ENCODE results near the gene PACSIN2. TPM values are rescaled to one million over a fixed set of nuclear protein-coding genes. Genes with fewer than 3 reads are reported as not detected.

Gene PACSIN2
- total and polyA plus RNA-seq, 2 of the 13 experiments (the other 11 are each of a cell fraction or from before 2014, with no cell fraction given) = 54.1 to 68.8 TPM

DNA sequence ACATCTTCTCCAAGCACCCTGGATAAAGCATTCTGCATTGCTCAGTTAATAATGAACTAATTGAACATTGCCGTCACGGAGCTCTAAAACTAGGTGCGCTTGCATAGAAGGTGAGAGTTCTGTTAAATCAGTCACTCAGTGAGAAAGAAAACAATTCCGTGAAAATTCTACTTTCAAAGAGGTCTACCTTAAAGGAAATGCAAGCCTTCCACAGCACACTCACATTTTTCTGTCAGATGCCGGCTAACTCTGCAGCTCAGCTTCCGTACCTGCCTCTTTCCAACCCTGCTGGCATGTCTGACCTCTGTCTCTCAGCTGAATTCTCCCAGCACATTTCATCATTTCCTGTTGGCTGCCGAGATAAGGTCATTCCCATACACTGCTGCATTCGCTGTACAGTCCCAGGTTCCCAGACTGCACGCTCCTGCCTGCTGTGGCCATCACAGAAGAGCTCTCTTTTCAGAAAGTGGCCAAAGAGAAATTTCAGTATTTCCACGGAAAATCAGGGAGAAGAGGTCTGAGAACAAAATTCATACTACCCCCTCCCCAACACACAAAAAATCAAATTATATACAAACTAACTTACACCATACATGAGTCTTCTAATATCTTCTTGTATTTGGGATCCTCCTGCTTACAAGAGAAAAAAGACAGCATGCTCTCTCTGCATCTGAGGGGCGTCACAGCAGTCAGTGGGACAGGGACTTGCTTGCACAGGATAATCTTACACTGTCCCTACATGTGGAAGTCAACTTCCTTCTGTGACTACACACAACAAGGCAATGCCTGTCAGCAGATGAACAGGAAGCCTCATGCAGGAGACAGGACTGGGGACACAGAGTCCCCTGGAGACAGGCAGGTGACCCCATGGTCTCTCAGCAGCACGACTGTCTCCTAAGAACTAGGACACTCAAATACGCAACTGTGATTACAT is 55.1 kb downstream of the PACSIN2 start (continued):
- TF ChIP-seq ETV5 (CRISPR knock-in tag; IDR thresholded peaks at IDR 0.05; ENCODE audit: borderline replicate concordance) (peak; percentile 99), ZNF556 (CRISPR knock-in tag; IDR thresholded peaks at IDR 0.05; ENCODE audit: borderline replicate concordance) (no peak), MED8 (CRISPR knock-in tag; IDR thresholded peaks at IDR 0.05; ENCODE audit: insufficient replicate concordance) (no peak), MXD4 (CRISPR knock-in tag; IDR thresholded peaks at IDR 0.05) (peak; percentile 86), SALL2 (CRISPR knock-in tag; IDR thresholded peaks at IDR 0.05) (peak; percentile 82), BRD4 (CRISPR knock-in tag; IDR thresholded peaks at IDR 0.05) (no peak), SIX4 (CRISPR knock-in tag; IDR thresholded peaks at IDR 0.05) (peak; percentile 40; the same call in 1 of the 2 replicates), ZZZ3 (CRISPR knock-in tag; IDR thresholded peaks at IDR 0.05; ENCODE audit: borderline replicate concordance) (no peak; the same call in 1 of the 2 replicates), ZNF317 (CRISPR knock-in tag; IDR thresholded peaks at IDR 0.05) (no peak), ZMYM3 (CRISPR knock-in tag; IDR thresholded peaks at IDR 0.05) (peak; percentile 81), SOX5 (CRISPR knock-in tag; IDR thresholded peaks at IDR 0.05; ENCODE audit: borderline replicate concordance) (peak; percentile 82; the same call in 1 of the 2 replicates), NFIB (CRISPR knock-in tag; IDR thresholded peaks at IDR 0.05; ENCODE audit: borderline replicate concordance) (no peak), HMGA1 (CRISPR knock-in tag; conservative IDR thresholded peaks at IDR 0.05) (no peak), NR2C2 (CRISPR knock-in tag; IDR thresholded peaks at IDR 0.05; ENCODE audit: borderline replicate concordance) (peak; percentile 90), PHF21A (CRISPR knock-in tag; IDR thresholded peaks at IDR 0.05) (peak; percentile 87)
- TF ChIP-seq, protein P1, sequence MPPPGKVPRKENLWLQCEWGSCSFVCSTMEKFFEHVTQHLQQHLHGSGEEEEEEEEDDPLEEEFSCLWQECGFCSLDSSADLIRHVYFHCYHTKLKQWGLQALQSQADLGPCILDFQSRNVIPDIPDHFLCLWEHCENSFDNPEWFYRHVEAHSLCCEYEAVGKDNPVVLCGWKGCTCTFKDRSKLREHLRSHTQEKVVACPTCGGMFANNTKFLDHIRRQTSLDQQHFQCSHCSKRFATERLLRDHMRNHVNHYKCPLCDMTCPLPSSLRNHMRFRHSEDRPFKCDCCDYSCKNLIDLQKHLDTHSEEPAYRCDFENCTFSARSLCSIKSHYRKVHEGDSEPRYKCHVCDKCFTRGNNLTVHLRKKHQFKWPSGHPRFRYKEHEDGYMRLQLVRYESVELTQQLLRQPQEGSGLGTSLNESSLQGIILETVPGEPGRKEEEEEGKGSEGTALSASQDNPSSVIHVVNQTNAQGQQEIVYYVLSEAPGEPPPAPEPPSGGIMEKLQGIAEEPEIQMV (CRISPR knock-in tag; IDR thresholded peaks at IDR 0.05; ENCODE audit: low read depth) = no peak
- TF ChIP-seq, protein P2, sequence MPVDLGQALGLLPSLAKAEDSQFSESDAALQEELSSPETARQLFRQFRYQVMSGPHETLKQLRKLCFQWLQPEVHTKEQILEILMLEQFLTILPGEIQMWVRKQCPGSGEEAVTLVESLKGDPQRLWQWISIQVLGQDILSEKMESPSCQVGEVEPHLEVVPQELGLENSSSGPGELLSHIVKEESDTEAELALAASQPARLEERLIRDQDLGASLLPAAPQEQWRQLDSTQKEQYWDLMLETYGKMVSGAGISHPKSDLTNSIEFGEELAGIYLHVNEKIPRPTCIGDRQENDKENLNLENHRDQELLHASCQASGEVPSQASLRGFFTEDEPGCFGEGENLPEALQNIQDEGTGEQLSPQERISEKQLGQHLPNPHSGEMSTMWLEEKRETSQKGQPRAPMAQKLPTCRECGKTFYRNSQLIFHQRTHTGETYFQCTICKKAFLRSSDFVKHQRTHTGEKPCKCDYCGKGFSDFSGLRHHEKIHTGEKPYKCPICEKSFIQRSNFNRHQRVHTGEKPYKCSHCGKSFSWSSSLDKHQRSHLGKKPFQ (CRISPR knock-in tag; IDR thresholded peaks at IDR 0.05; ENCODE audit: insufficient replicate concordance) = no peak
- TF ChIP-seq, protein P3, sequence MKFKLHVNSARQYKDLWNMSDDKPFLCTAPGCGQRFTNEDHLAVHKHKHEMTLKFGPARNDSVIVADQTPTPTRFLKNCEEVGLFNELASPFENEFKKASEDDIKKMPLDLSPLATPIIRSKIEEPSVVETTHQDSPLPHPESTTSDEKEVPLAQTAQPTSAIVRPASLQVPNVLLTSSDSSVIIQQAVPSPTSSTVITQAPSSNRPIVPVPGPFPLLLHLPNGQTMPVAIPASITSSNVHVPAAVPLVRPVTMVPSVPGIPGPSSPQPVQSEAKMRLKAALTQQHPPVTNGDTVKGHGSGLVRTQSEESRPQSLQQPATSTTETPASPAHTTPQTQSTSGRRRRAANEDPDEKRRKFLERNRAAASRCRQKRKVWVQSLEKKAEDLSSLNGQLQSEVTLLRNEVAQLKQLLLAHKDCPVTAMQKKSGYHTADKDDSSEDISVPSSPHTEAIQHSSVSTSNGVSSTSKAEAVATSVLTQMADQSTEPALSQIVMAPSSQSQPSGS (CRISPR knock-in tag; IDR thresholded peaks at IDR 0.05) = peak; percentile 92
- TF ChIP-seq, protein P4, sequence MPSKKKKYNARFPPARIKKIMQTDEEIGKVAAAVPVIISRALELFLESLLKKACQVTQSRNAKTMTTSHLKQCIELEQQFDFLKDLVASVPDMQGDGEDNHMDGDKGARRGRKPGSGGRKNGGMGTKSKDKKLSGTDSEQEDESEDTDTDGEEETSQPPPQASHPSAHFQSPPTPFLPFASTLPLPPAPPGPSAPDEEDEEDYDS (CRISPR knock-in tag; IDR thresholded peaks at IDR 0.05) = peak; percentile 78
- TF ChIP-seq, protein P5, sequence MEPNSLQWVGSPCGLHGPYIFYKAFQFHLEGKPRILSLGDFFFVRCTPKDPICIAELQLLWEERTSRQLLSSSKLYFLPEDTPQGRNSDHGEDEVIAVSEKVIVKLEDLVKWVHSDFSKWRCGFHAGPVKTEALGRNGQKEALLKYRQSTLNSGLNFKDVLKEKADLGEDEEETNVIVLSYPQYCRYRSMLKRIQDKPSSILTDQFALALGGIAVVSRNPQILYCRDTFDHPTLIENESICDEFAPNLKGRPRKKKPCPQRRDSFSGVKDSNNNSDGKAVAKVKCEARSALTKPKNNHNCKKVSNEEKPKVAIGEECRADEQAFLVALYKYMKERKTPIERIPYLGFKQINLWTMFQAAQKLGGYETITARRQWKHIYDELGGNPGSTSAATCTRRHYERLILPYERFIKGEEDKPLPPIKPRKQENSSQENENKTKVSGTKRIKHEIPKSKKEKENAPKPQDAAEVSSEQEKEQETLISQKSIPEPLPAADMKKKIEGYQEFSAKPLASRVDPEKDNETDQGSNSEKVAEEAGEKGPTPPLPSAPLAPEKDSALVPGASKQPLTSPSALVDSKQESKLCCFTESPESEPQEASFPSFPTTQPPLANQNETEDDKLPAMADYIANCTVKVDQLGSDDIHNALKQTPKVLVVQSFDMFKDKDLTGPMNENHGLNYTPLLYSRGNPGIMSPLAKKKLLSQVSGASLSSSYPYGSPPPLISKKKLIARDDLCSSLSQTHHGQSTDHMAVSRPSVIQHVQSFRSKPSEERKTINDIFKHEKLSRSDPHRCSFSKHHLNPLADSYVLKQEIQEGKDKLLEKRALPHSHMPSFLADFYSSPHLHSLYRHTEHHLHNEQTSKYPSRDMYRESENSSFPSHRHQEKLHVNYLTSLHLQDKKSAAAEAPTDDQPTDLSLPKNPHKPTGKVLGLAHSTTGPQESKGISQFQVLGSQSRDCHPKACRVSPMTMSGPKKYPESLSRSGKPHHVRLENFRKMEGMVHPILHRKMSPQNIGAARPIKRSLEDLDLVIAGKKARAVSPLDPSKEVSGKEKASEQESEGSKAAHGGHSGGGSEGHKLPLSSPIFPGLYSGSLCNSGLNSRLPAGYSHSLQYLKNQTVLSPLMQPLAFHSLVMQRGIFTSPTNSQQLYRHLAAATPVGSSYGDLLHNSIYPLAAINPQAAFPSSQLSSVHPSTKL (CRISPR knock-in tag; IDR thresholded peaks at IDR 0.05) = peak; percentile 95
